ENCODE results near the gene ASIC2.

Gene ASIC2

DNA sequence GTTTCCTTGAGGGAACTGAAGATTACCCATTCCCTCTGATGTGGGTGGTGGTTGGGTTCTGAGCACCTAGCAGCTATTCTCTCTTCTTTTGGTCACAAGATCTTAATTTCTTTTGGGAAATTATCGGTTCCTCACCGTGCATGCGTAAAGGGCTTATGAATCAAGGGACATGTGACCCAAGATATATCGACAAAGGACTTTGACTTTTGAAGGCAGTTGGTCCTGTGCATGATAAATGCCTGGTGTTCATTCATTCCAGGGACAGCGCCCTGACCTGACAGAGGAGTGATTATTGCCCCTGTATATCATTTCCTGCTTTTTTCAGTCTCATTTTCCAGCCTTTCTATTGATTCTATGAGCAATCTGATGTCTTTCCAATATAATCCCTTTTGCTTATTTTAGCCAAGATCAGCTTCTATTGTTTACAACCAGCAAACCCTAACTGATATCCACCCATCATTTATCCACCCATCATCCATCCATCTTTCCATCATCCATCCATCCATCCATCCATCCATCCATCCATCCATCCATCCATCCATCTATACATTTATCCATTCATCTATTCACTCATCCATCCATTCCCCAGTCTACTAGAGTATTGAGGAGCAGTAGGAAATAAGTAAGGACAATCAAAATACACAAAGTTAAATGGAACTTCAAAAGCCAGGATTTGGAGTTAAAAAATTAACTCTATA lies 25.1 kb downstream of the ASIC2 start:
- no peak for TF ChIP-seq EZH2phosphoT487 (conservative IDR thresholded peaks at IDR 0.05; ENCODE audit: low read length)
- TF ChIP-seq, protein P1, sequence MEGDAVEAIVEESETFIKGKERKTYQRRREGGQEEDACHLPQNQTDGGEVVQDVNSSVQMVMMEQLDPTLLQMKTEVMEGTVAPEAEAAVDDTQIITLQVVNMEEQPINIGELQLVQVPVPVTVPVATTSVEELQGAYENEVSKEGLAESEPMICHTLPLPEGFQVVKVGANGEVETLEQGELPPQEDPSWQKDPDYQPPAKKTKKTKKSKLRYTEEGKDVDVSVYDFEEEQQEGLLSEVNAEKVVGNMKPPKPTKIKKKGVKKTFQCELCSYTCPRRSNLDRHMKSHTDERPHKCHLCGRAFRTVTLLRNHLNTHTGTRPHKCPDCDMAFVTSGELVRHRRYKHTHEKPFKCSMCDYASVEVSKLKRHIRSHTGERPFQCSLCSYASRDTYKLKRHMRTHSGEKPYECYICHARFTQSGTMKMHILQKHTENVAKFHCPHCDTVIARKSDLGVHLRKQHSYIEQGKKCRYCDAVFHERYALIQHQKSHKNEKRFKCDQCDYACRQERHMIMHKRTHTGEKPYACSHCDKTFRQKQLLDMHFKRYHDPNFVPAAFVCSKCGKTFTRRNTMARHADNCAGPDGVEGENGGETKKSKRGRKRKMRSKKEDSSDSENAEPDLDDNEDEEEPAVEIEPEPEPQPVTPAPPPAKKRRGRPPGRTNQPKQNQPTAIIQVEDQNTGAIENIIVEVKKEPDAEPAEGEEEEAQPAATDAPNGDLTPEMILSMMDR (IDR thresholded peaks at IDR 0.05; ENCODE audit: insufficient read depth, low read length, poor library complexity, severe bottlenecking), result no peak

DNA sequence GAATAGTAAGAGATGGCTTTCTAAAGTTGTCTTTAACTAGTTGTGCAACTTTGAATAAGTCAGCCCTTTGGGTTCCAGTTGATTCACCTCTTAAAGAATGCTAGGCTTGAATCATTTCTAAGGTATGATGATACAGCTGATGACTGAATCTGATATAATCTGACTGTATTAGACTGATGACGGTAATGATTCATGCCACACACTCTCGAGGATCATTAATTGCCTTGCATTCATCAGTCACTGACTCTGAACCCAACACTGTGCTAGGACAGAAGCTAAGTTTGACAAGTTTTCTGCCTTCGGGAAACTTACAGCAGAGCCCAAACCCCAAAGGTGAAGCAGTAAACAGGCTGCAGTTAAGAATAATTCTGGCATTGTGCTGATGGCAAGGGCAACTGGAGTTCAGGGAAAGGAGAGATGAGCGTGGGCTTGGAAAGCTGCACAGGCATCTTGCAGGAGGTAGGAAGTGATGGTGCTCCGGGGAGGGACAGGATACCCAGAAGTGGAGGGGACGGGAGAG lies 25.8 kb downstream of the ASIC2 start:
- no peaks in the 10 kb centered on the region for H3K9me2 ChIP-seq (replicated peaks; ENCODE audit: insufficient read depth, low read length)
- no peak overlapping the region for H3K9ac ChIP-seq (ENCODE audit: low read length)
- no peaks in the 10 kb centered on the region for H3K27me3 ChIP-seq (ENCODE audit: low read length)
- no peak overlapping the region for H3K4me2 ChIP-seq (ENCODE audit: low read depth, low read length, poor library complexity, severe bottlenecking)
- H3K27ac ChIP-seq (ENCODE audit: low read depth, low read length), result no peak overlapping the region
- no peaks in the 10 kb centered on the region for H3K9me3 ChIP-seq (ENCODE audit: insufficient read depth, low read length)
- H4K20me1 ChIP-seq (ENCODE audit: low read depth, low read length), result no peaks in the 10 kb centered on the region
- H3K4me3 ChIP-seq (ENCODE audit: insufficient read depth, low read length, poor library complexity, severe bottlenecking), result no peak overlapping the region
- TF ChIP-seq EZH2phosphoT487 (conservative IDR thresholded peaks at IDR 0.05; ENCODE audit: low read length), result no peak
- TF ChIP-seq, protein P1 (IDR thresholded peaks at IDR 0.05; ENCODE audit: insufficient read depth, low read length, poor library complexity, severe bottlenecking), result no peak
- no peaks in the 10 kb centered on the region for H3K79me2 ChIP-seq (ENCODE audit: insufficient read depth, low read length)
- H3K36me3 ChIP-seq (ENCODE audit: low read length), result no peaks in the 10 kb centered on the region
- no peaks in the 10 kb centered on the region for H3F3A ChIP-seq (ENCODE audit: insufficient read depth)
- H2AFZ ChIP-seq (ENCODE audit: low read depth, low read length, severe bottlenecking), result no peak overlapping the region

More for the DNA sequence above, 25.1 kb downstream of the ASIC2 start:
- H3K79me2 ChIP-seq (ENCODE audit: insufficient read depth, low read length), result no peaks in the 10 kb centered on the region
- H4K20me1 ChIP-seq (ENCODE audit: low read depth, low read length), result no peaks in the 10 kb centered on the region
- no peak overlapping the region for H3K4me2 ChIP-seq (ENCODE audit: low read depth, low read length, poor library complexity, severe bottlenecking)
- H3K27me3 ChIP-seq (ENCODE audit: low read length), result no peaks in the 10 kb centered on the region
- no peaks in the 10 kb centered on the region for H3K36me3 ChIP-seq (ENCODE audit: low read length)
- no peaks in the 10 kb centered on the region for H3K9me2 ChIP-seq (replicated peaks; ENCODE audit: insufficient read depth, low read length)
- no peaks in the 10 kb centered on the region for H3K9me3 ChIP-seq (ENCODE audit: insufficient read depth, low read length)
- no peak overlapping the region for H2AFZ ChIP-seq (ENCODE audit: low read depth, low read length, severe bottlenecking)
- no peaks in the 10 kb centered on the region for H3F3A ChIP-seq (ENCODE audit: insufficient read depth)
- no peak overlapping the region for H3K9ac ChIP-seq (ENCODE audit: low read length)
- H3K4me3 ChIP-seq (ENCODE audit: insufficient read depth, low read length, poor library complexity, severe bottlenecking), result no peak overlapping the region
- no peak overlapping the region for H3K27ac ChIP-seq (ENCODE audit: low read depth, low read length)

DNA sequence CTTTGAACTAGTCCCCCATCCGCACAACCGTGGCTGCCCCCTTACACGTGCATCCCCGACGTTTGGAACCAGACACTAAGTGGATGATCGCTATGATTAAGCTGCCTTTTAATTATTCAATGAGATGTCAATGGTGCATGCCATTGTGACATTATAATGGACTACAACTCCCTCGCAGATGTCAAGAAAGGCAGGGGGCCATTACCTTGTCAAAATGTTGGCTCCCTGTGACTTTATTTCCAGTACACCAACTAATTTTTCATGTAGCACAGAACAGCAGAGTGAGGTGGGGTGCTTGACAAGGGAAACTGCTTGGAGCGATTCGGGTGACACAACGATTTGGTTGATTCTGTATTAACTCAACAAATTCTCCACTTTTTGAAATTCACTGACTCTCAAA lies 26.5 kb downstream of the ASIC2 start:
- no peaks in the 10 kb centered on the region for H4K20me1 ChIP-seq (ENCODE audit: low read depth, low read length)
- H2AFZ ChIP-seq (ENCODE audit: low read depth, low read length, severe bottlenecking), result no peak overlapping the region
- no peak for TF ChIP-seq EZH2phosphoT487 (conservative IDR thresholded peaks at IDR 0.05; ENCODE audit: low read length)
- no peak overlapping the region for H3K9ac ChIP-seq (ENCODE audit: low read length)
- no peaks in the 10 kb centered on the region for H3K9me2 ChIP-seq (replicated peaks; ENCODE audit: insufficient read depth, low read length)
- H3K27me3 ChIP-seq (ENCODE audit: low read length), result no peaks in the 10 kb centered on the region
- no peaks in the 10 kb centered on the region for H3K9me3 ChIP-seq (ENCODE audit: insufficient read depth, low read length)
- no peak overlapping the region for H3K4me2 ChIP-seq (ENCODE audit: low read depth, low read length, poor library complexity, severe bottlenecking)
- no peaks in the 10 kb centered on the region for H3K36me3 ChIP-seq (ENCODE audit: low read length)
- no peak overlapping the region for H3K4me3 ChIP-seq (ENCODE audit: insufficient read depth, low read length, poor library complexity, severe bottlenecking)
- H3K27ac ChIP-seq (ENCODE audit: low read depth, low read length), result no peak overlapping the region
- H3K79me2 ChIP-seq (ENCODE audit: insufficient read depth, low read length), result no peaks in the 10 kb centered on the region
- H3F3A ChIP-seq (ENCODE audit: insufficient read depth), result no peaks in the 10 kb centered on the region

DNA sequence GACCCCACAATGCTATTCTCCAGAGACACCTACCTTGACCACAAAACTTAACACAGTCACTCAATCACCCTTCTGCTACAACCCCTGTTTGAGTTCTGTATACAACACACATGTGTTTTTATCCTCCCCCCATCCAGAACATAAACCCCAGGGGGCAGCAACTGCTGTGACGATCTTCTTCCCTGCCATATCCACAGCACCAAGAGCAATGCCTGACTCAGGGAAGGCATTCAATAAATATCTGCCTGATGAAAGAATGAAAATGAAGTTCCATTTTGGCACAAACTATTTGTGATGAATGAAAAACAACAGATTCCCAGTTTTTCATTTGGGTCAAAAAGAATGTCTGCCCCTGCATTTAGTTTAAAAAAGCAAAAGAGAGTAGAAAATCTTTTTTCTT lies 27.0 kb downstream of the ASIC2 start:
- no peaks in the 10 kb centered on the region for H3K9me3 ChIP-seq (ENCODE audit: insufficient read depth, low read length)
- no peaks in the 10 kb centered on the region for H3F3A ChIP-seq (ENCODE audit: insufficient read depth)
- H3K4me3 ChIP-seq (ENCODE audit: insufficient read depth, low read length, poor library complexity, severe bottlenecking), result no peak overlapping the region
- H3K9me2 ChIP-seq (replicated peaks; ENCODE audit: insufficient read depth, low read length), result no peaks in the 10 kb centered on the region
- no peak overlapping the region for H3K27ac ChIP-seq (ENCODE audit: low read depth, low read length)
- H3K27me3 ChIP-seq (ENCODE audit: low read length), result no peaks in the 10 kb centered on the region
- H3K36me3 ChIP-seq (ENCODE audit: low read length), result no peaks in the 10 kb centered on the region
- no peak overlapping the region for H3K9ac ChIP-seq (ENCODE audit: low read length)
- H2AFZ ChIP-seq (ENCODE audit: low read depth, low read length, severe bottlenecking), result no peak overlapping the region
- no peaks in the 10 kb centered on the region for H3K79me2 ChIP-seq (ENCODE audit: insufficient read depth, low read length)
- no peak overlapping the region for H3K4me2 ChIP-seq (ENCODE audit: low read depth, low read length, poor library complexity, severe bottlenecking)
- TF ChIP-seq, protein P1 (IDR thresholded peaks at IDR 0.05; ENCODE audit: insufficient read depth, low read length, poor library complexity, severe bottlenecking), result no peak
- no peak for TF ChIP-seq EZH2phosphoT487 (conservative IDR thresholded peaks at IDR 0.05; ENCODE audit: low read length)
- no peaks in the 10 kb centered on the region for H4K20me1 ChIP-seq (ENCODE audit: low read depth, low read length)

Measured in SU-DHL-6 (cell line).